Loucy (cell line): ENCODE results near the gene PAM.
A peak's percentile ranks its signal among the peaks of the same experiment; 100 is the strongest.

Experiments
- H2AFZ ChIP-seq: fragments of 200-600 bp; sonication (generic); 2 replicates; pipeline ENCODE4 v1.6.0; 2016; ENCODE audit warnings: antibody characterized with exemption, mild to moderate bottlenecking, low read length, moderate library complexity
- H3F3A ChIP-seq: fragments of 200-600 bp; 2 replicates; pipeline ENCODE4 v1.6.0; 2016; ENCODE audit warnings: antibody characterized with exemption, low read depth, mild to moderate bottlenecking
- H3K27me3 ChIP-seq: fragments of 200-600 bp; sonication (generic); 2 replicates; pipeline ENCODE4 v1.6.1; 2014; ENCODE audit warnings: low read length, mild to moderate bottlenecking; ENCODE audit not compliant: insufficient read depth, poor library complexity, severe bottlenecking
- H3K36me3 ChIP-seq: fragments of 200-600 bp; sonication (generic); 2 replicates; pipeline ENCODE4 v1.6.1; 2016; ENCODE audit warnings: low read length; ENCODE audit not compliant: insufficient read depth
- H3K4me1 ChIP-seq: fragments of 200-600 bp; sonication (generic); 2 replicates; pipeline ENCODE4 v1.5.1; 2014; ENCODE audit warnings: low read length, mild to moderate bottlenecking; ENCODE audit not compliant: insufficient read depth, poor library complexity, severe bottlenecking
- H3K4me2 ChIP-seq: fragments of 200-600 bp; sonication (generic); 2 replicates; pipeline ENCODE4 v1.6.0; 2014; ENCODE audit warnings: antibody characterized with exemption, low read length, low read depth, mild to moderate bottlenecking; ENCODE audit not compliant: poor library complexity, severe bottlenecking
- H3K4me3 ChIP-seq: fragments of 200-600 bp; sonication (generic); 2 replicates; pipeline ENCODE4 v1.5.1; 2014; ENCODE audit warnings: low read length, mild to moderate bottlenecking, mixed read lengths; ENCODE audit not compliant: poor library complexity, severe bottlenecking
- H3K79me2 ChIP-seq: fragments of 200-600 bp; sonication (generic); 2 replicates; pipeline ENCODE4 v1.6.1; 2014; ENCODE audit warnings: low read length; ENCODE audit not compliant: insufficient read depth
- H3K9ac ChIP-seq: fragments of 200-600 bp; sonication (generic); 2 replicates; pipeline ENCODE4 v1.6.0; 2014; ENCODE audit warnings: mild to moderate bottlenecking, low read depth, low read length, moderate library complexity; ENCODE audit not compliant: poor library complexity, severe bottlenecking
- H3K9me2 ChIP-seq: fragments of 200-600 bp; sonication (generic); replicated peaks from 2 replicates; pipeline ENCODE4 v1.6.1; 2016; ENCODE audit warnings: low read depth, low read length, mixed read lengths
- H3K9me3 ChIP-seq: fragments of 200-600 bp; sonication (generic); 2 replicates; pipeline ENCODE4 v1.6.1; 2014; ENCODE audit warnings: mild to moderate bottlenecking, antibody characterized with exemption, low read length, low read depth; ENCODE audit not compliant: insufficient read depth
- H4K20me1 ChIP-seq: fragments of 200-600 bp; sonication (generic); 2 replicates; pipeline ENCODE4 v1.6.0; 2014; ENCODE audit warnings: antibody characterized with exemption, low read length, mild to moderate bottlenecking; ENCODE audit not compliant: insufficient read depth, poor library complexity, severe bottlenecking
- EZH2phosphoT487 ChIP-seq: fragments of 200-600 bp; IDR thresholded peaks from 2 replicates; pipeline ENCODE4 v1.6.1; 2018; ENCODE audit warnings: antibody characterized with exemption, mild to moderate bottlenecking, moderate library complexity, borderline replicate concordance
- TF ChIP-seq, protein P1 (sequence below): fragments of 200-600 bp; sonication (generic); conservative IDR thresholded peaks from 2 replicates; pipeline ENCODE4 v1.5.1; 2014; ENCODE audit warnings: mild to moderate bottlenecking, antibody characterized with exemption, low read length

Gene PAM

GRCh38 chr5:102790748-102791147, 35.6 kb downstream of the PAM start:
- H3K9ac ChIP-seq = no peak overlapping the region
- no peaks in the 10 kb centered on the region for H3K9me3 ChIP-seq
- peaks cover 12% of the 10 kb centered on the region for H3K4me1 ChIP-seq
- no peaks in the 10 kb centered on the region for H3K27me3 ChIP-seq
- H3K9me2 ChIP-seq = no peaks in the 10 kb centered on the region
- TF ChIP-seq, protein P1, sequence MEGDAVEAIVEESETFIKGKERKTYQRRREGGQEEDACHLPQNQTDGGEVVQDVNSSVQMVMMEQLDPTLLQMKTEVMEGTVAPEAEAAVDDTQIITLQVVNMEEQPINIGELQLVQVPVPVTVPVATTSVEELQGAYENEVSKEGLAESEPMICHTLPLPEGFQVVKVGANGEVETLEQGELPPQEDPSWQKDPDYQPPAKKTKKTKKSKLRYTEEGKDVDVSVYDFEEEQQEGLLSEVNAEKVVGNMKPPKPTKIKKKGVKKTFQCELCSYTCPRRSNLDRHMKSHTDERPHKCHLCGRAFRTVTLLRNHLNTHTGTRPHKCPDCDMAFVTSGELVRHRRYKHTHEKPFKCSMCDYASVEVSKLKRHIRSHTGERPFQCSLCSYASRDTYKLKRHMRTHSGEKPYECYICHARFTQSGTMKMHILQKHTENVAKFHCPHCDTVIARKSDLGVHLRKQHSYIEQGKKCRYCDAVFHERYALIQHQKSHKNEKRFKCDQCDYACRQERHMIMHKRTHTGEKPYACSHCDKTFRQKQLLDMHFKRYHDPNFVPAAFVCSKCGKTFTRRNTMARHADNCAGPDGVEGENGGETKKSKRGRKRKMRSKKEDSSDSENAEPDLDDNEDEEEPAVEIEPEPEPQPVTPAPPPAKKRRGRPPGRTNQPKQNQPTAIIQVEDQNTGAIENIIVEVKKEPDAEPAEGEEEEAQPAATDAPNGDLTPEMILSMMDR = no peak
- TF ChIP-seq EZH2phosphoT487 = no peak
- no peaks in the 10 kb centered on the region for H4K20me1 ChIP-seq
- no peak overlapping the region for H3K4me2 ChIP-seq
- no peaks in the 10 kb centered on the region for H3F3A ChIP-seq
- no peak overlapping the region for H3K4me3 ChIP-seq
- H3K36me3 ChIP-seq = no peaks in the 10 kb centered on the region
- no peak overlapping the region for H2AFZ ChIP-seq
- H3K79me2 ChIP-seq = peaks cover 10% of the 10 kb centered on the region; the same call in 1 of the 2 replicates

- no peak for TF ChIP-seq EZH2phosphoT487
- TF ChIP-seq, protein P1 = peak; percentile 49
- Histone ChIP-seq H3K9me3 (no peaks in the 10 kb centered on the region), H3F3A (no peaks in the 10 kb centered on the region), H2AFZ (no peak overlapping the region), H3K4me3 (no peak overlapping the region), H3K36me3 (no peaks in the 10 kb centered on the region), H3K9me2 (no peaks in the 10 kb centered on the region), H3K27me3 (no peaks in the 10 kb centered on the region), H3K4me1 (peaks cover 9% of the 10 kb centered on the region), H3K79me2 (peaks cover 10% of the 10 kb centered on the region; the same call in 1 of the 2 replicates), H3K4me2 (no peak overlapping the region), H4K20me1 (no peaks in the 10 kb centered on the region), H3K9ac (no peak overlapping the region)
Measured at GRCh38 chr5:102792705-102793104, 37.6 kb downstream of the PAM start.

GRCh38 chr5:102794047-102794446, 38.9 kb downstream of the PAM start:
- no peak overlapping the region for H2AFZ ChIP-seq

More at GRCh38 chr5:102794047-102794446, 38.9 kb downstream of the PAM start:
- Histone ChIP-seq H3K4me1 (peaks cover 20% of the 10 kb centered on the region), H3K79me2 (peaks cover 11% of the 10 kb centered on the region), H3K36me3 (no peaks in the 10 kb centered on the region), H4K20me1 (no peaks in the 10 kb centered on the region), H3K27me3 (no peaks in the 10 kb centered on the region), H3F3A (no peaks in the 10 kb centered on the region), H3K9ac (no peak overlapping the region), H3K4me3 (no peak overlapping the region), H3K4me2 (no peak overlapping the region), H3K9me2 (no peaks in the 10 kb centered on the region), H3K9me3 (no peaks in the 10 kb centered on the region)
- no peak for TF ChIP-seq EZH2phosphoT487
- TF ChIP-seq, protein P1 = no peak
